Left lung (tissue), 10 donors: ENCODE measurements around the gene IL1A. TPM values are rescaled to one million over a fixed set of nuclear protein-coding genes. Genes with fewer than 3 reads are reported as not detected.

ENCODE experiments used
- ATAC-seq: fragments of 200-7000 bp; cut with Tn5 transposase; one replicate; pipeline ENCODE4 v1.9.1; 2020; ENCODE audit warnings: moderate library complexity
- DNase-seq, 4 donors: peaks; one replicate each; pipeline ENCODE4 v3.0.0-alpha.2; 2013 to 2020
- H3K27ac ChIP-seq, 2 donors: fragments of 200-600 bp; sonication (generic) in 1 of 2; one replicate each; pipeline versions ENCODE4 v1.5.0 to v1.8.0; 2020 to 2021
- H3K27me3 ChIP-seq, 2 donors: fragments of 200-600 bp; sonication (generic) in 1 of 2; one replicate each; pipeline versions ENCODE4 v1.5.0 to v1.8.0; 2020 to 2021
- H3K36me3 ChIP-seq, 2 donors: fragments of 200-600 bp; sonication (generic) in 1 of 2; one replicate each; pipeline versions ENCODE4 v1.5.0 to v1.8.0; 2020 to 2021
- H3K4me1 ChIP-seq, 2 donors: fragments of 200-600 bp; one replicate each; pipeline ENCODE4 v1.8.0; 2021
- H3K4me3 ChIP-seq, 2 donors: fragments of 200-600 bp; sonication (generic) in 1 of 2; one replicate each; pipeline versions ENCODE4 v1.5.0 to v1.8.0; 2020 to 2021; ENCODE audit warnings: mild to moderate bottlenecking in 1 of 2
- H3K9me3 ChIP-seq, 2 donors: fragments of 200-600 bp; sonication (generic) in 1 of 2; one replicate each; pipeline versions ENCODE4 v1.5.0 to v1.8.0; 2020 to 2021
- intact Hi-C, 2 donors: fragments of 100-400 bp; cut with DNase I; formaldehyde crosslinking; loops; one replicate each; pipeline versions ENCODE4 v1.11.2 to v1.14.2; 2022
- polyA plus RNA-seq, 6 donors: library from polyadenylated mRNA; unstranded; fragments of 120-200 nt; gene quantifications; one replicate each; pipeline ENCODE4 v1.2.1, GENCODE V29; 2013; ENCODE audit not compliant: insufficient read length in 6 of 6
- total RNA-seq, 2 donors: library from RNA; stranded (reverse); fragmentation: NEBNext Ultra II Directional; extraction: Animal tissue kit (Norgen Biotek cat#: 25700); gene quantifications; one replicate each; pipeline ENCODE4 v1.2.1, GENCODE V29; 2021
- TF ChIP-seq, protein P1 (sequence below), 2 donors: fragments of 200-600 bp; sonication (generic) in 1 of 2; IDR thresholded peaks; one replicate each; pipeline versions ENCODE4 v1.5.0 to v1.8.0; 2021; ENCODE audit warnings: antibody characterized with exemption in 2 of 2
- donor health status: DM: no; HTN: yes; CAD: no.
- donor health status: DM: no; HTN: no; CAD: no.

The IL1A gene
- total and polyA plus RNA-seq, 8 donors, result 0.07 to 2.0 (median 0.13) TPM

GRCh38 chr2:112824694-112825085 is 40.4 kb upstream of the IL1A start:
- H3K4me3 ChIP-seq, result no peak overlapping the region
- H3K27ac ChIP-seq, result no peak overlapping the region
- no peaks in the 10 kb centered on the region for H3K4me1 ChIP-seq
- ATAC-seq (no peak), DNase-seq (no peak)
- TF ChIP-seq, protein P1, sequence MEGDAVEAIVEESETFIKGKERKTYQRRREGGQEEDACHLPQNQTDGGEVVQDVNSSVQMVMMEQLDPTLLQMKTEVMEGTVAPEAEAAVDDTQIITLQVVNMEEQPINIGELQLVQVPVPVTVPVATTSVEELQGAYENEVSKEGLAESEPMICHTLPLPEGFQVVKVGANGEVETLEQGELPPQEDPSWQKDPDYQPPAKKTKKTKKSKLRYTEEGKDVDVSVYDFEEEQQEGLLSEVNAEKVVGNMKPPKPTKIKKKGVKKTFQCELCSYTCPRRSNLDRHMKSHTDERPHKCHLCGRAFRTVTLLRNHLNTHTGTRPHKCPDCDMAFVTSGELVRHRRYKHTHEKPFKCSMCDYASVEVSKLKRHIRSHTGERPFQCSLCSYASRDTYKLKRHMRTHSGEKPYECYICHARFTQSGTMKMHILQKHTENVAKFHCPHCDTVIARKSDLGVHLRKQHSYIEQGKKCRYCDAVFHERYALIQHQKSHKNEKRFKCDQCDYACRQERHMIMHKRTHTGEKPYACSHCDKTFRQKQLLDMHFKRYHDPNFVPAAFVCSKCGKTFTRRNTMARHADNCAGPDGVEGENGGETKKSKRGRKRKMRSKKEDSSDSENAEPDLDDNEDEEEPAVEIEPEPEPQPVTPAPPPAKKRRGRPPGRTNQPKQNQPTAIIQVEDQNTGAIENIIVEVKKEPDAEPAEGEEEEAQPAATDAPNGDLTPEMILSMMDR (IDR thresholded peaks at IDR 0.05), result no peak
- no peaks in the 10 kb centered on the region for H3K36me3 ChIP-seq
- H3K27me3 ChIP-seq, result no peaks in the 10 kb centered on the region
- intact Hi-C loops, result no loop called here
- no peaks in the 10 kb centered on the region for H3K9me3 ChIP-seq

- Histone ChIP-seq H3K4me3 (no peak overlapping the region), H3K27me3 (no peaks in the 10 kb centered on the region), H3K4me1 (no peaks in the 10 kb centered on the region), H3K27ac (no peak overlapping the region), H3K9me3 (no peaks in the 10 kb centered on the region), H3K36me3 (no peaks in the 10 kb centered on the region)
- ATAC-seq, result no peak
- TF ChIP-seq, protein P1 (IDR thresholded peaks at IDR 0.05), result no peak
- intact Hi-C loops, result no loop called here
- DNase-seq, result no peak
Observed at GRCh38 chr2:112821682-112822081, 37.4 kb upstream of the IL1A start.

- intact Hi-C loops, result no loop called here
- H3K4me1 ChIP-seq, result no peaks in the 10 kb centered on the region
- H3K4me3 ChIP-seq, result no peak overlapping the region
- DNase-seq (no peak), ATAC-seq (no peak)
- no peak overlapping the region for H3K27ac ChIP-seq
- TF ChIP-seq, protein P1 (IDR thresholded peaks at IDR 0.05), result no peak
- H3K9me3 ChIP-seq, result no peaks in the 10 kb centered on the region
- H3K27me3 ChIP-seq, result no peaks in the 10 kb centered on the region
- no peaks in the 10 kb centered on the region for H3K36me3 ChIP-seq
Observed at GRCh38 chr2:112821142-112821541, 36.8 kb upstream of the IL1A start.

DNA sequence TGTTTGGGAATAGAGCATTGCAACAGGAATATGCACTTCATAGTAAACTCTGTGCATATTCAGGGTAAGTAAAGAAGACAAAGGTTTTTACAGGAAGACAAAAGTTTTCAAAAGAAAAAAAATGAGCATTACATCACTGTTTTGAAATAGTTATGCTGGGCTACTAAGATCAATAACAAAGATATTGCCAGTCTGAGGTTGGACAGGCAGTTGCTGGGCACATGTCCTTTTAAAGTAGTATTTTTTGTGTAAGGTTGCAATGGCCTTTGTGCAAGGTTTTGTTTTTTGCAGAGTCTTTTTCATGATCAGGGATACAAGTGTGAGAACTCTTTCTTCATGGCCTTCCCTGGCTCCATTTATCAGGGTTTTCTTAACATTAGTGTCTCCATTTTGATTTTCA is 36.0 kb upstream of the IL1A start:
- H3K27me3 ChIP-seq, result no peaks in the 10 kb centered on the region
- ATAC-seq (no peak), DNase-seq (no peak)
- TF ChIP-seq, protein P1 (IDR thresholded peaks at IDR 0.05), result no peak
- intact Hi-C loops, result no loop called here
- no peak overlapping the region for H3K27ac ChIP-seq
- no peaks in the 10 kb centered on the region for H3K4me1 ChIP-seq
- H3K36me3 ChIP-seq, result no peaks in the 10 kb centered on the region
- H3K4me3 ChIP-seq, result no peak overlapping the region
- no peaks in the 10 kb centered on the region for H3K9me3 ChIP-seq

GRCh38 chr2:112819081-112819480 is 34.8 kb upstream of the IL1A start:
- intact Hi-C loops, result no loop called here
- no peaks in the 10 kb centered on the region for H3K9me3 ChIP-seq
- H3K4me3 ChIP-seq, result no peak overlapping the region
- H3K27me3 ChIP-seq, result no peaks in the 10 kb centered on the region
- H3K4me1 ChIP-seq, result no peaks in the 10 kb centered on the region
- no peak for ATAC-seq
- no peak for DNase-seq
- H3K27ac ChIP-seq, result no peak overlapping the region
- TF ChIP-seq, protein P1 (IDR thresholded peaks at IDR 0.05), result no peak
- H3K36me3 ChIP-seq, result no peaks in the 10 kb centered on the region
